GM19240 (cell line): ENCODE results near the gene MYO7A.

Experiments
- DNase-seq: peaks from one replicate; pipeline ENCODE4 v3.0.0; 2011; ENCODE audit warnings: low spot score; ENCODE audit not compliant: insufficient read length

Gene MYO7A

GRCh38 chr11:77127920-77128691 is at the start of gene MYO7A:
TSS of gene MYO7A (plus strand) at chr11:77128246. CDS start at chr11:77130635, 2,389 bp downstream.
- no peak for DNase-seq

DNA sequence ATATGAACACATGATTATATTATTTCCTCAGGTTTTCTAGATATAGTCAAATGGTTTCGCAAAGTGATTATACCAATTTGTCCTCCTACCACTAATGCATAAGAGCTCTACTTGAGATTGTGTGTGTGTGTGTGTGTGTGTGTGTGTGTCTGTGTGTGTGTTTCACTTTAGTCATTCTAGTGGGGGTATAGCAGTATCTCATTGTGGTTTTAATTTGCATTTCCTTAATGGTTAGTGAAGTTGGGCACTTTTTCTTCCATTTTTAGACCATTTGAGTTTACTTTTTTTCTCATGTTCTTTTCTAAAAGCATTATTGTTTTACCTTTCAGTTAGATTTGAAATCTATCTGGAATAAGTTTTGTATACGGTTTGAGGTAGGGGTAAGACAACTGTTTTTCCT is 48.4 kb upstream of the MYO7A start:
- DNase-seq, result no peak

GRCh38 chr11:77080643-77081210 is 47.3 kb upstream of the MYO7A start:
- DNase-seq, result no peak

DNA sequence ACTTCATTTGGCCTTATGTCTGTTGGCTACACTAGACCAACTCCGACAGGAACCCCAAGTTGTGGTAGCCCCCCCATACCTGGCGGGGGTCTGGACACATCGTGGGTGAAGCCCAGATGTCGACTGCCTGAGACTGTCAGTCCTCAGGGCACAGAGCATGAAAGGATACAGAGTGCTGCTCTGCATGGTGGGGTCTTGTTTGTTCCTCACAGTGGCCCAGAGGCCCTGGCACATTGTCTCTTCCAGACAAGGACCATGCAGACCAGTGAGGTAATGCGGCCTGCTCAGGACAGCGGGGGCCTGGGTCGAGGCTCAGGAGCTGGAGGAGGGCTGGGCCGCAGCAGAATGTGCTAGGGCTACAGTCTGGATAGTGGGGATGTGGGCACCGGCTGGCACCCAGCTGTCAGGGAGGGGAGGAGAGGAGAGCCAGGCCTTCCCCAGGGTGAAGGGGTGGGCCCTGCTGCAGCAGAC is 46.6 kb upstream of the MYO7A start:
- DNase-seq, result no peak

DNA sequence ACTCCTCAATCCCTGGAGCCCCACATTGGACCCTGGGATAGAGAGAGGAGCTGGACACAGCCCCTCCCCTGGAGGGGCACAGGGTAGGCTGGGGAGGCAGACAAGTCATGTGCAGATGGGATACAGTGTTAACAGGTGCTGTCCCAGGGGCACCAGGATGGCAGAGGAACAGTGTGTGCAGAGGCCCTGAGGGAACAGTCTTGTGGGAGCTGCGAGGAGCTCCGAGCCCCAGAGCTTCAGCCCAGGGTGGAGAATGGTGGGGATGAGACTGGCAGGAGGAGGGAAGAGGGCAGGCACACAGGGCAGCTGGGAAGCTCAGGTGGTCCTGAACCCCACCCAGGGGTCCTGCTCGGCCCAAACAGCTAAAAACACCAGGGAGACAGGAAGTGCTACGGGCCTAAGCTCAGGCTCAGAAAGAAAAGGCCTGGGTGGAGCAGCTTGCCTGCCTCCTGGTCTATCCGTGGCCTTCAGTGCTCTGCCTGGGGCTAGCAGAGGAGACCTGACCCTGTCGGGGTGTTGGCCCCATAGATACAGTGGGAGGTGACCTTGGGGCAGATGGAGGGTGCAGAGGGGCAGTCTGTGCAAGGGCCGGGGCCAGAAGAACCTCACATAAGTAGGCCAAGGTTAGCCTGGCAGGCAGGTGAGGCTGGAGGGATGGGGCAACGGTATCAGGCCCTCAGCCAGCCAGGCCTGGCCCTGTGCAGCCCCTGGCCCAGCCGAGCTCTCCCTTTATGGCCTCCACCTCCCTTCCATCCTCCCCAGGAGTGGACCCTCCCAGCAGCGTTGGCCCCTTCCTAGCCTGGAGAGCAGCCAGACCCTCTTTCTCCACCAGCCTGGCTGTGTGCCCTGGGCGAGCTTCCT is 45.8 kb upstream of the MYO7A start:
- no peak for DNase-seq

DNA sequence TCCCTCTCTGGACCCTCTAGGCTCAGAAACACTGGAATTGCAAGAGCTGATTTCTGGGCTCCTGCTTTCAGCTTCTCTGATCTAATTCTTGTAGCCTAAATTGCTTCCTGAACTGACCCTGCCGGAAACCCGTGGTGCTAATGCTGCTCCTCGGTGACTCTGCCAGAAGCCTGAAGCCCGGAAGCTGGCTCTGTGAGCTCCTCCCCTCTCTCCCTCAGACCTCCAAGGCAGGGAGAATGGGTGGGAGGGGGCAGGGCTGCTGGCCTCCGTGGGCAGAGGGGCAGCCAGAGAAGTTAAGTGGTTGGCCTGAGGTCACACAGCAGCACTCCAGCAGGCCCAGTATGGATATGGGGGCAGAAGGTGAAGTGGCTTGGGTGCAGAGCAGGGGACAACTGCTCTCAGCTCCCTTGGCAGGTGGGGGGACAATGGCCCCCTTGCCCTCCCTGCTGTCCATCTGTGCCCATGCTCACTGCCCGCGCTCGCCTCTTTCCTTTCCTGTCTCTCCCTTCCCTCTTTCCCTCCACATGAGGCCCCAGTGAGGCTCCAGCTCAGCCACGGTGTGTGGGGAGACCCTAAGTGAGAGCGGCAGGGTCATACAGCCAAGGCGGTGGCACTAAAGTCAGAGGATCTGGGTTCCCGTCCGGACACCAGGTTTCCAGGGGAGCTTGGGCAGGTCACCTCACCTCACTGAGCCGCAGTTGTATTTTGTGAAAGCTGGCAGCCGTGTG is 45.0 kb upstream of the MYO7A start:
- DNase-seq, result no peak

DNA sequence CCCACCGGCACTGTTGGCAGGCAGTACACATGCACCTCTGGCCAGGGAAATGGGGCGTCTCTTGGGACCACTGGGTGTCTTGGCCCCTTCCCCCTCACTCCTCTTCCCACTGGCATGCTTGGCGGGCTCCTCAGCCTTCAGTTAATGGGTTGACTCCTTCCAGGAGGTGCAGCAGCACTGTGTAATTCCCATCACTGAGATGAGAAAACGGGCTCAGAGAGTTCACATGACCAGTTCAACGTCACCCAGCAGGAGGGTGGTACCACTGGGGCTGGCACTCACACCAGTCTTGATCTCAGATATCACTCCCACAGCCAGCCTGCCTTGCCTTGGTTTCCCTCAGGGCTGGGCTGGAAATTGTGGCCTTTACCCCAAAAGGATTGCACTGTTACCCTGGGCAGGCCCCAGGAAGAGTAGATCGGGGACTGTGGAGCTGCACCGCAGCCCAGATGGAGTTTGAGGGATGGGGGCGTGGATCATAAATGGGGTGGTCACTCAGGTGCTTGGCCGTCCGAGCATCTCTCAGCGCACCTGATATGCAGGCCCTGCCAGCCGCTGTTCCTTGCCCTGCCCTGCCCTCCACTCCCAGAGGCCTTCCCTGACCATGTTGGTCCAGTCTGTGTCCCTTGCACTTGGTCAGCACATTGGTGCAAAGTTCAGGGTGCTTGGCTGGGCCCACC is 44.3 kb upstream of the MYO7A start:
- DNase-seq, result no peak

GRCh38 chr11:77084581-77085191 is 43.4 kb upstream of the MYO7A start:
- DNase-seq, result no peak

DNA sequence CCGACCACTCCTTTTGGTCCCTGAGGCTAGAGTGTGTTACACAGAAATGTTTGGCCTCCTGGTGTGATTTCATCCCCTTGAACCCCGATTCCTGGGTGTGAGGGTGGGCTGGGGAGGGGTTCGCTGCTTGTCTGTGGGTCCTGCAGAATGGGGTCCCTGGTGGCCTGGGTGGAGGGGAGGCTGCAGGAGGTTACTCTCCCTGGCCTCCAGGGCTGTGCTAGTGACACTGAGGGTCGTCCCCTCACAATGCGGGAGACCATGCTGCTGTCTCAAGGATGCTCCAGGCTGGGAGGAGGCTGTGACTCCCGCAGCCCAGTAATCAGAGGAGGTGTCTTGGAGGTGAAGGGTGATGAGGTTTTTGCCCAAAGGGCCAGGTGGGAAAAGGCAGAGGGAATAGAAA is 42.4 kb upstream of the MYO7A start:
- no peak for DNase-seq

- no peak for DNase-seq
These were observed 41.2 kb upstream of the MYO7A start for GRCh38 chr11:77086521-77087472.

DNA sequence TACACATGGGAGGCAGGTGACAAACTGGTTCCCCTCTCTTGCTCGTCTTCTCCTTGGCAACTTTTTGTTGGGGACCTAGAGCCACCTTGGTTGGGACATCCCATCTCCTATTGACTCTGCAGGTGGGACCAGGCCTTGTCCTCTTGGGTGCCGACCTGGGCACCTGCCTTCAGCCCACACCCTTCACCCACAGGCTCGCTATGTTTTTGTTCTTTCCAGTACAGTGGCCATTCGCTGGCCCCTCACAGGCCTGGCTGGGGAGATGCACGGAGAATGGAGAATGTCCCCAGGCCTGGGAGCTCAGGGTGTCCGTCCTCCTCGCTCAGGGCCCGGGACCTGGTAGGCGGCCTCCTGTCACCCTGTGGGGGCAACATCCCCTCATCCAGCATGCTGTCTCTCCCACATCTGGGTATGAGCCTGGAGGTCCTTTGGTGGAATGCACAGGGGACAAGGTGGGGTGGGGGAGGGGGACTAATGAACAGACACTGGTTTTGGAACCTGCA is 40.3 kb upstream of the MYO7A start:
- DNase-seq, result no peak

GRCh38 chr11:77088236-77089003 is 39.6 kb upstream of the MYO7A start:
- no peak for DNase-seq

DNA sequence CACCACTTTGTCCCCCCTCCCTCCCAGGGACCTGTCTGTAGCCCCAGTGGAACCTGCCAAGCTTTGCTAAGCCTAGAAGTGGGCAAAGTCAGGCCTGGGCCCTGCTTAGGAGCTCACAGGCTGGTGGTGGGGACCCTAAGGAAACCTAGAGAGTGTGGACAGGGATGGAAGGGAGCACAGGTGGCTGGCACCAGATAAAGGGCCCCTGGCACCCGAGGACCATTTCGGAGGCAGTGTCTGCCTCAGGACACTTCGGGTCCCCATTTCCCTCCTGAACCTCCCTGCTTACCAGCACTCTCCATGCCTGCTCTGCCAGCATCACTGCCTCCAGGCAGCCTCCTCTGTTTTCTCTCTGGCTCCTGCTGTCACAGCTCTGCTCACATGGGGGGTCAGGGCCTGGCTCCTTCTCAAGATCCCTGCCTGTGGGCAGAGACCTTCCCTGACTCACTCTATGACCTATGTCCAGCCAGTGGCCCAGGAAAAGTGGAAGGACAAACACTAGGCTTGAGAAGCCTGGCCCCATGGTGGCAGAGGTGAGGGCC is 39.0 kb upstream of the MYO7A start:
- DNase-seq, result no peak

GRCh38 chr11:77090046-77090372 is 38.0 kb upstream of the MYO7A start:
- no peak for DNase-seq

DNA sequence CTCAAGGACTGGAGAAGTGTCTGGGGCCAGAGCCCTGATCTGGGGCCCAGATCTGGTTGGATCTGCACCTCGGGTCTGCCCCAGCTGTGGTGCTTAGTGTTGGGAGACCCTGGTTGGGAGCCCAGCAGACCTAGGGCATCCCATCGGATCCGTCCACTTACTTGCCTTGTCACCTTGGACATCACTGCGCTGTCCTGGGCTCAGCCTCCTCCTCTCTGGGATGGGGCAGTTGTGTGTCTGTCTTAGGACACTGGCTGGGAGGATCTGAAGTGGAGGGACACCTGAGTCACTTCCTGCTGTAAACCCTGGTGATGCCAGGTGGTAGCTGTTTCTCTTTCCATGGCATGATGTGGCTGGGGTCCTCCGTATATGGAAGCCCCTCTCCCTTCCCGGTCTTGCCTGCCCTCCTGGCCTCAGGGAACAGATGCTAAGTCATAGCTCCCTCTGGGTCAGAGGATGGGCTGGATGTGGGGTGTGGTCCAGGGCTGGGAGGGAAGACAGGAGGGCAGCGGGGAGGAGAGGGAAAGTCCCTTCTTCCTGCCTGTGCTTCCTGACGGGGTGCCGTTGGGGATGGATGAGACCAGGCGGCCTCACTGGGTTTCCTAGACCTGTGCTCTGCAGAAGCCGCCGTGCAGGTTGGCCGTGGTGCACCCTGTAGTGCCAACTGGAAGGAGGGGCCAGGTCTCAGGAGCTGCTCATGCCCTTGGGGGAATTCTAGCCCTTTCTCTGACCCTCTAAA is 37.5 kb upstream of the MYO7A start:
- DNase-seq, result no peak

DNA sequence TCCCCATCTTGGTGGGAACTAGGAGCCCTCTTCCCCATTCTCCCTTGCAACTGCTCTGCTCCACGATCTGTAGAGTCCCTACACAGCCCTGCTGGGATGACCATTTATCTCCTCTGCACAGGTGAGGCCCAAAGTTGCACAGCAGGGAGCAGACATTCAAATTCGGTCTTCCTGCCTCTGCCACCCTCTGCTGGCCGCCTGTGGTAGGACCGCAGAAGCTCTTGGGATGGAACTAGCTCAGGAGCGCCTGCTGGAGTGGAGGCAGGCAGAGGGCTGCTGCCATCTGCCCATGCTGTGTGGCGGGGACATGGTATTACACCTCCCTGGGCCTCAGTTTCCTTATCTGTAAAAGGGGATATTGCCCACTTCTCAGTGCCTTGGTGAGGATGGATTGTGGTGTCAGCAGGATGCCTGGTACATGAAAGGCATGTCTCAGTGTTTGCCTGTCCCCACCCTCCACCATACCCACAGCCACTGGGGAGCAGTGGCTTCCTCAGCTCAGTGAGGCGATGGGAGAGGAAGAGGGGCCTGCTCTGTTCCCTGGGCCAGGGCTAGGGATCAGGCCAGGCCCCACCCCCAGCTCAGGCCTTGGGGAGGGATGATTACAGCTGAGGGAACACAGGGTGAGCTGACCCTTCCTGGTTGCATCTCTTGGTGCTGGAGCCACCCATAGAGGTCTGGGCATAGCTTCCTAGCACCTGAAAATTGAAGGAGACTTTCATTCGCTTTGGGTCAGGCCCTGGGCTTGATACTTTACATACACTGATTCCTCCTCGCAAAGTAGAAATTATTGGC is 36.7 kb upstream of the MYO7A start:
- DNase-seq, result peak; percentile 98

GRCh38 chr11:77092382-77092781 is 35.7 kb upstream of the MYO7A start:
- DNase-seq, result no peak
